Vagina (tissue), 2 donors: ENCODE measurements around the gene SPHK2.

Experiments used
- POLR2A ChIP-seq, 2 donors: fragments of 450-650 bp; IDR thresholded peaks; one replicate each; pipeline ENCODE4 v1.6.1; 2017; ENCODE audit warnings: antibody characterized with exemption in 2 of 2, mild to moderate bottlenecking in 2 of 2, moderate library complexity in 2 of 2
- POLR2AphosphoS5 ChIP-seq, 2 donors: sonication (generic); formaldehyde crosslinking; IDR thresholded peaks; one replicate each; pipeline ENCODE4 v1.9.0; 2017; ENCODE audit warnings: antibody characterized with exemption in 2 of 2, mild to moderate bottlenecking in 2 of 2, low read depth in 1 of 2; ENCODE audit not compliant: insufficient read depth in 1 of 2
- TF ChIP-seq, protein P1 (sequence below), 3 experiments: fragments of 450-650 bp in 2 of 3; fragments of 200-600 bp in 1 of 3; sonication (generic) in 1 of 3; IDR thresholded peaks; one replicate each; pipeline ENCODE4 v1.5.1; 2017 to 2019; ENCODE audit warnings: antibody characterized with exemption in 3 of 3, mild to moderate bottlenecking in 2 of 3, moderate library complexity in 2 of 3

DNA sequence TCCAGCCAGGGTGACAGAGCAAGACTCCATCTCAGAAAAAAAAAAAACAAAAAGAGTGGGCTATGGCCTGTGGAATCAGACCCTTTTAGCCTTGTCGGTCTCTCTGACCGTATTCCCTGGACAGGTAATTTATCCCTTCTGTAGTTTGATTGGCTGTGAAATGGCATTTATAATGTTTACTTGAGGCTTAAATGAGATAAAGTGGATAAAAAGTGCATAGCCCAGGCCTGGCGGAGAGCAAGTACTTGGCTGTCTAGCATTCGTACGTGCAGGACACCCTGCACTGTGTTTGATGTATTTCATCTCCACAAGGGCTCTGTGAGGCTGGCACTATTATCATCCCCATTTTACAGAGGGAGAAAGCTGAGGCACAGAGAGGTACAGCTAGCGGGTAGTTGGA, 46.5 kb downstream of the SPHK2 start:
- TF ChIP-seq, protein P1, sequence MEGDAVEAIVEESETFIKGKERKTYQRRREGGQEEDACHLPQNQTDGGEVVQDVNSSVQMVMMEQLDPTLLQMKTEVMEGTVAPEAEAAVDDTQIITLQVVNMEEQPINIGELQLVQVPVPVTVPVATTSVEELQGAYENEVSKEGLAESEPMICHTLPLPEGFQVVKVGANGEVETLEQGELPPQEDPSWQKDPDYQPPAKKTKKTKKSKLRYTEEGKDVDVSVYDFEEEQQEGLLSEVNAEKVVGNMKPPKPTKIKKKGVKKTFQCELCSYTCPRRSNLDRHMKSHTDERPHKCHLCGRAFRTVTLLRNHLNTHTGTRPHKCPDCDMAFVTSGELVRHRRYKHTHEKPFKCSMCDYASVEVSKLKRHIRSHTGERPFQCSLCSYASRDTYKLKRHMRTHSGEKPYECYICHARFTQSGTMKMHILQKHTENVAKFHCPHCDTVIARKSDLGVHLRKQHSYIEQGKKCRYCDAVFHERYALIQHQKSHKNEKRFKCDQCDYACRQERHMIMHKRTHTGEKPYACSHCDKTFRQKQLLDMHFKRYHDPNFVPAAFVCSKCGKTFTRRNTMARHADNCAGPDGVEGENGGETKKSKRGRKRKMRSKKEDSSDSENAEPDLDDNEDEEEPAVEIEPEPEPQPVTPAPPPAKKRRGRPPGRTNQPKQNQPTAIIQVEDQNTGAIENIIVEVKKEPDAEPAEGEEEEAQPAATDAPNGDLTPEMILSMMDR (IDR thresholded peaks at IDR 0.05), result no peak
- TF ChIP-seq POLR2A (IDR thresholded peaks at IDR 0.05) (no peak), POLR2AphosphoS5 (IDR thresholded peaks at IDR 0.05; ENCODE audit: insufficient read depth in 1 of 2, low read depth in 1 of 2) (no peak)
